ENCODE measurements around the gene FREY1.

The FREY1 gene

GRCh38 chr11:45927332-45927683 is 20.2 kb upstream of the FREY1 start:
- Histone ChIP-seq H3K27me3 (ENCODE audit: control insufficient read depth, insufficient read depth, low read length) (no peaks in the 10 kb centered on the region), H3K4me3 (ENCODE audit: low read depth, low read length) (no peak overlapping the region), H3K4me1 (ENCODE audit: control insufficient read depth, insufficient read depth, low read length) (no peaks in the 10 kb centered on the region), H3K9ac (ENCODE audit: low read depth, low read length) (no peak overlapping the region), H3K9me3 (ENCODE audit: control insufficient read depth, insufficient read depth, low read length) (no peaks in the 10 kb centered on the region), H3K36me3 (ENCODE audit: control insufficient read depth, insufficient read depth, low read length) (peaks cover 45% of the 10 kb centered on the region)

- no peaks in the 10 kb centered on the region for H3K27me3 ChIP-seq (ENCODE audit: control insufficient read depth, insufficient read depth, low read length)
- H3K9me3 ChIP-seq (ENCODE audit: control insufficient read depth, insufficient read depth, low read length), result no peaks in the 10 kb centered on the region
- no peak overlapping the region for H3K9ac ChIP-seq (ENCODE audit: low read depth, low read length)
- H3K4me3 ChIP-seq (ENCODE audit: low read depth, low read length), result no peak overlapping the region
- H3K4me1 ChIP-seq (ENCODE audit: control insufficient read depth, insufficient read depth, low read length), result no peaks in the 10 kb centered on the region
- H3K36me3 ChIP-seq (ENCODE audit: control insufficient read depth, insufficient read depth, low read length), result peaks cover 45% of the 10 kb centered on the region
Observed at GRCh38 chr11:45926536-45927331, 19.7 kb upstream of the FREY1 start.

GRCh38 chr11:45926001-45926401 is 18.9 kb upstream of the FREY1 start:
- no peak overlapping the region for H3K9ac ChIP-seq (ENCODE audit: low read depth, low read length)
- H3K36me3 ChIP-seq (ENCODE audit: control insufficient read depth, insufficient read depth, low read length), result peaks cover 40% of the 10 kb centered on the region
- H3K27me3 ChIP-seq (ENCODE audit: control insufficient read depth, insufficient read depth, low read length), result peaks cover 3% of the 10 kb centered on the region
- no peaks in the 10 kb centered on the region for H3K9me3 ChIP-seq (ENCODE audit: control insufficient read depth, insufficient read depth, low read length)
- peaks cover 5% of the 10 kb centered on the region for H3K4me1 ChIP-seq (ENCODE audit: control insufficient read depth, insufficient read depth, low read length)
- H3K4me3 ChIP-seq (ENCODE audit: low read depth, low read length), result no peak overlapping the region

GRCh38 chr11:45925550-45925949 is 18.5 kb upstream of the FREY1 start:
- peaks cover 8% of the 10 kb centered on the region for H3K27me3 ChIP-seq (ENCODE audit: control insufficient read depth, insufficient read depth, low read length)
- peaks cover 9% of the 10 kb centered on the region for H3K4me1 ChIP-seq (ENCODE audit: control insufficient read depth, insufficient read depth, low read length)
- peaks cover 38% of the 10 kb centered on the region for H3K36me3 ChIP-seq (ENCODE audit: control insufficient read depth, insufficient read depth, low read length)
- no peak overlapping the region for H3K9ac ChIP-seq (ENCODE audit: low read depth, low read length)
- H3K9me3 ChIP-seq (ENCODE audit: control insufficient read depth, insufficient read depth, low read length), result no peaks in the 10 kb centered on the region
- no peak overlapping the region for H3K4me3 ChIP-seq (ENCODE audit: low read depth, low read length)

DNA sequence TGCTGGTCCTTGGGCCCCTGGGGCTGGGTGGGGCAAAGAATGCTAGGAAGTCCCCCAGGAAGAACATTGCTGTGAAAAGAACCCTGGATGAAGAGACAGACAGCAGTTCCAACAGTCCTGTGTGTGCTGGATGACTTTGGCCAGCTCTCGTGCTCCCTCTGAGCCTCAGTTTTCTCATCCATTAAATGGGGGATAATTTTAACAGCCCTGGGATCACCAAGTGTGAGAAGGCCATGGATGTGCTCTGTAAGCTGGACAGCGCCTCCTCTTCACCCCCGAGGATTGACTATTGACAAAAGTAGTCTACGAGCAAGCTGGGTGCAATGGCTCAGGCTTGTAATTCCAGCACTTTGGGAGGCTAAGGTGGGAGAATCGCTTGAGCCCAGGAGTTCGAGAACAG is 17.9 kb upstream of the FREY1 start:
- no peaks in the 10 kb centered on the region for H3K9me3 ChIP-seq (ENCODE audit: control insufficient read depth, insufficient read depth, low read length)
- H3K36me3 ChIP-seq (ENCODE audit: control insufficient read depth, insufficient read depth, low read length), result peaks cover 38% of the 10 kb centered on the region
- H3K9ac ChIP-seq (ENCODE audit: low read depth, low read length), result no peak overlapping the region
- H3K4me1 ChIP-seq (ENCODE audit: control insufficient read depth, insufficient read depth, low read length), result peaks cover 16% of the 10 kb centered on the region
- peaks cover 13% of the 10 kb centered on the region for H3K27me3 ChIP-seq (ENCODE audit: control insufficient read depth, insufficient read depth, low read length)
- no peak overlapping the region for H3K4me3 ChIP-seq (ENCODE audit: low read depth, low read length)

DNA sequence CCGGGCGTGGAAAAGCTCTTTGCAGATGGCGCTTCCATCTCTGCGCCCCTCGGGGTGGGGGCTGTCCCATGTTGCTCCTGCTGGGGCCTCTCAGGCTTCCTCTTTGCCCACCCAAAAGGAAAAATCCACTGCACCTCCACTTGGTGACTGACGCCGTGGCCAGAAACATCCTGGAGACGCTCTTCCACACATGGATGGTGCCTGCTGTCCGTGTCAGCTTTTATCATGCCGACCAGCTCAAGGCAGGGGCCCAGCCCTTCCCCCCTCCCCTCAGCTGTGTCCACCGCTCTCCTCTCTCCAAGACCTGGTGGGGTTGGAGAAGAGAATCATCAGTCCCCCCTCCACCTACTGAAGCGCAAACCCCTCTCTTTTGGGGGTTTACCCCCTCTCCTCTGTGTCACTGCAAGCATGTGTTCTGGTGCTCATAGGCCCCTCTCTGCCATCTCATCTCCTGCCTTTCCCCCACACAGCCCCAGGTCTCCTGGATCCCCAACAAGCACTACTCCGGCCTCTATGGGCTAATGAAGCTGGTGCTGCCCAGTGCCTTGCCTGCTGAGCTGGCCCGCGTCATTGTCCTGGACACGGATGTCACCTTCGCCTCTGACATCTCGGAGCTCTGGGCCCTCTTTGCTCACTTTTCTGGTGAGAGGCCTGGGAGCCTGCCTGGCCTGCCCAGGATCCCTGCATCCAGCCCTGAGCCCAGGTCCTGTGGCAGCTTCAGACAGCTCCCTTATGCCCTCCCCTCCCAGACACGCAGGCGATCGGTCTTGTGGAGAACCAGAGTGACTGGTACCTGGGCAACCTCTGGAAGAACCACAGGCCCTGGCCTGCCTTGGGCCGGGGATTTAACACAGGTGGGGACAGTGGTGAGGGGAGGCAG is 17.2 kb upstream of the FREY1 start:
- peaks cover 38% of the 10 kb centered on the region for H3K36me3 ChIP-seq (ENCODE audit: control insufficient read depth, insufficient read depth, low read length)
- H3K27me3 ChIP-seq (ENCODE audit: control insufficient read depth, insufficient read depth, low read length), result peaks cover 13% of the 10 kb centered on the region
- H3K9ac ChIP-seq (ENCODE audit: low read depth, low read length), result no peak overlapping the region
- H3K4me1 ChIP-seq (ENCODE audit: control insufficient read depth, insufficient read depth, low read length), result peaks cover 19% of the 10 kb centered on the region
- no peak overlapping the region for H3K4me3 ChIP-seq (ENCODE audit: low read depth, low read length)
- no peaks in the 10 kb centered on the region for H3K9me3 ChIP-seq (ENCODE audit: control insufficient read depth, insufficient read depth, low read length)

DNA sequence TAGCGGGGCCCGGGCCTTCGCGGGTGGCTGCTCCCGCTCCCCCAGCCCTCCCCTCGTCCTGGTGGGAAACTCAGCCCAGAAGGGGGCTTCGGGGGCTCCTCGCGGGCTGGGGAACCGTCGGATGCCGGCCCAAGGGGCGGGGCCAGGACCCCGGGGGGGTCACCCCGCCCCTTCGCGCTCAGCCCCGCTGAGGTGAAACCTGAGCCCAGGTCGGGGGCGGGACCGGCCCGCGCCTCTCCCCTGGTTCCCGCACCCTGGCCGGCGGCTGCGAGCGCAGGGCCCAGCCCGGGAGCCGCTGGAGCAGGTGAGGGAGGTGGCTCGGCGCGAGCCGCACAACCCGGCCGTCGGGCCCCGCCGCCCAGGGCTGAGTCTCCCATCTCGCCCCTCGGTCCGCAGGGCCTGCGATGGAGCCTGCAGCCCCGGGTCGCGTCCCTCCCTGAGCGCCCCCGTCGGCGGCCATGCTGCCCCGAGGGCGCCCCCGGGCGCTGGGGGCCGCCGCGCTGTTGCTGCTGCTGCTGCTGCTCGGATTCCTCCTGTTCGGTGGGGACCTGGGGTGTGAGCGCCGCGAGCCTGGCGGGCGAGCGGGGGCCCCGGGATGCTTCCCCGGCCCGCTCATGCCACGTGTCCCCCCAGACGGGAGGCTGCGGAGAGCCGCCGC is 15.5 kb upstream of the FREY1 start, which contains the start of gene LARGE2:
Gene LARGE2, plus strand, starts transcription at position 232 of the 658 bp plus-strand sequence. Its CDS starts 227 bp downstream, at position 459.
- Histone ChIP-seq H3K36me3 (ENCODE audit: control insufficient read depth, insufficient read depth, low read length) (peaks cover 26% of the 10 kb centered on the region), H3K4me1 (ENCODE audit: control insufficient read depth, insufficient read depth, low read length) (peaks cover 22% of the 10 kb centered on the region), H3K9me3 (ENCODE audit: control insufficient read depth, insufficient read depth, low read length) (no peaks in the 10 kb centered on the region), H3K4me3 (ENCODE audit: low read depth, low read length) (peak within 1 kb of the TSS; percentile 79), H3K9ac (ENCODE audit: low read depth, low read length) (peak within 1 kb of the TSS; percentile 54), H3K27me3 (ENCODE audit: control insufficient read depth, insufficient read depth, low read length) (peaks cover 13% of the 10 kb centered on the region)

GRCh38 chr11:45921561-45922424 is 14.7 kb upstream of the FREY1 start:
- Histone ChIP-seq H3K27me3 (ENCODE audit: control insufficient read depth, insufficient read depth, low read length) (peaks cover 13% of the 10 kb centered on the region), H3K4me1 (ENCODE audit: control insufficient read depth, insufficient read depth, low read length) (peaks cover 25% of the 10 kb centered on the region), H3K9ac (ENCODE audit: low read depth, low read length) (peak overlapping the region; percentile 47), H3K4me3 (ENCODE audit: low read depth, low read length) (peak overlapping the region; percentile 56), H3K36me3 (ENCODE audit: control insufficient read depth, insufficient read depth, low read length) (peaks cover 21% of the 10 kb centered on the region), H3K9me3 (ENCODE audit: control insufficient read depth, insufficient read depth, low read length) (no peaks in the 10 kb centered on the region)

GRCh38 chr11:45920531-45921477 is 13.7 kb upstream of the FREY1 start:
- H3K4me3 ChIP-seq (ENCODE audit: low read depth, low read length), result peak overlapping the region; percentile 56
- H3K9ac ChIP-seq (ENCODE audit: low read depth, low read length), result no peak overlapping the region
- H3K9me3 ChIP-seq (ENCODE audit: control insufficient read depth, insufficient read depth, low read length), result no peaks in the 10 kb centered on the region
- peaks cover 12% of the 10 kb centered on the region for H3K36me3 ChIP-seq (ENCODE audit: control insufficient read depth, insufficient read depth, low read length)
- H3K27me3 ChIP-seq (ENCODE audit: control insufficient read depth, insufficient read depth, low read length), result peaks cover 13% of the 10 kb centered on the region
- peaks cover 26% of the 10 kb centered on the region for H3K4me1 ChIP-seq (ENCODE audit: control insufficient read depth, insufficient read depth, low read length)

DNA sequence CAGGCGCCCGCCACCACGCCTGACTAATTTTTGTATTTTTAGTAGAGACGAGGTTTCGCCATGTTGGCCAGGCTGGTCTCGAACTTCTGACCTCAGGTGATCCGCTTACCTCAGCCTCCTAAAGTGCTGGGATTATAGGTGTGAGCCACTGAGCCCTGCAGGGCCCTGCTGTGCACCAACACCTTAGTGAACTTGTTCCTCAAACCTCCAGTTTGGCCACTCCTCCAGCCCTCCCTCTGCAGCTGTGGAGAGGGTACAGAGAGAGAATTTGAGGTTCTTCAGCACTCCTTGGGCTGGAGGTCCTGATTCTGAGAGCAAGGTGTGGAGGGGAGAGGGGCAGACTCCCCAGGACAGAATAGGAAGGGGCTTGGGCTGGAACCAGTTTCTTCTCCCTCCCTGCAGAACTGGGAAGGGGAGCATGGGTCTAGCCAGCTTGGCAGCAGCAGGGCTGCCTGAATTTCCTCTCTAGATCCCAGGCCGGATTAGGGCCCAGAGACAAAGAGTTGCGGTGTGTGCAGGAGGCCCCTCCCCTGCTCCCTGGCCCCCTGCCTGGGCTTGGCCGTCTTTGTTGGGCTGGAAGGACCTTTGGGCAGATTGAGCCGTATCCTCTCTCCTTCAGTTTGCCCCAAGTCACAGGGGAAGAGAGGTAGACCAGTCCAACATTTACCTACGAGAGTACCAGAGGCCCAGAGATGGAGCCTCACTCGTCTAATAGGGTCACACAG is 12.9 kb upstream of the FREY1 start:
- H3K4me3 ChIP-seq (ENCODE audit: low read depth, low read length), result no peak overlapping the region
- H3K9me3 ChIP-seq (ENCODE audit: control insufficient read depth, insufficient read depth, low read length), result no peaks in the 10 kb centered on the region
- peaks cover 14% of the 10 kb centered on the region for H3K36me3 ChIP-seq (ENCODE audit: control insufficient read depth, insufficient read depth, low read length)
- peaks cover 26% of the 10 kb centered on the region for H3K4me1 ChIP-seq (ENCODE audit: control insufficient read depth, insufficient read depth, low read length)
- peaks cover 13% of the 10 kb centered on the region for H3K27me3 ChIP-seq (ENCODE audit: control insufficient read depth, insufficient read depth, low read length)
- no peak overlapping the region for H3K9ac ChIP-seq (ENCODE audit: low read depth, low read length)

Data from iPS-15b (cell line).